ENCODE results near the gene SRRT.

The SRRT gene, protein sequence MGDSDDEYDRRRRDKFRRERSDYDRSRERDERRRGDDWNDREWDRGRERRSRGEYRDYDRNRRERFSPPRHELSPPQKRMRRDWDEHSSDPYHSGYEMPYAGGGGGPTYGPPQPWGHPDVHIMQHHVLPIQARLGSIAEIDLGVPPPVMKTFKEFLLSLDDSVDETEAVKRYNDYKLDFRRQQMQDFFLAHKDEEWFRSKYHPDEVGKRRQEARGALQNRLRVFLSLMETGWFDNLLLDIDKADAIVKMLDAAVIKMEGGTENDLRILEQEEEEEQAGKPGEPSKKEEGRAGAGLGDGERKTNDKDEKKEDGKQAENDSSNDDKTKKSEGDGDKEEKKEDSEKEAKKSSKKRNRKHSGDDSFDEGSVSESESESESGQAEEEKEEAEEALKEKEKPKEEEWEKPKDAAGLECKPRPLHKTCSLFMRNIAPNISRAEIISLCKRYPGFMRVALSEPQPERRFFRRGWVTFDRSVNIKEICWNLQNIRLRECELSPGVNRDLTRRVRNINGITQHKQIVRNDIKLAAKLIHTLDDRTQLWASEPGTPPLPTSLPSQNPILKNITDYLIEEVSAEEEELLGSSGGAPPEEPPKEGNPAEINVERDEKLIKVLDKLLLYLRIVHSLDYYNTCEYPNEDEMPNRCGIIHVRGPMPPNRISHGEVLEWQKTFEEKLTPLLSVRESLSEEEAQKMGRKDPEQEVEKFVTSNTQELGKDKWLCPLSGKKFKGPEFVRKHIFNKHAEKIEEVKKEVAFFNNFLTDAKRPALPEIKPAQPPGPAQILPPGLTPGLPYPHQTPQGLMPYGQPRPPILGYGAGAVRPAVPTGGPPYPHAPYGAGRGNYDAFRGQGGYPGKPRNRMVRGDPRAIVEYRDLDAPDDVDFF

GRCh38 chr7:100874577-100875355, at the start of gene SRRT:
Gene SRRT (plus strand): TSS chr7:100875103. CDS start chr7:100875591, 488 bp downstream.
- peak; percentile 99 to 100 for DNase-seq

DNA sequence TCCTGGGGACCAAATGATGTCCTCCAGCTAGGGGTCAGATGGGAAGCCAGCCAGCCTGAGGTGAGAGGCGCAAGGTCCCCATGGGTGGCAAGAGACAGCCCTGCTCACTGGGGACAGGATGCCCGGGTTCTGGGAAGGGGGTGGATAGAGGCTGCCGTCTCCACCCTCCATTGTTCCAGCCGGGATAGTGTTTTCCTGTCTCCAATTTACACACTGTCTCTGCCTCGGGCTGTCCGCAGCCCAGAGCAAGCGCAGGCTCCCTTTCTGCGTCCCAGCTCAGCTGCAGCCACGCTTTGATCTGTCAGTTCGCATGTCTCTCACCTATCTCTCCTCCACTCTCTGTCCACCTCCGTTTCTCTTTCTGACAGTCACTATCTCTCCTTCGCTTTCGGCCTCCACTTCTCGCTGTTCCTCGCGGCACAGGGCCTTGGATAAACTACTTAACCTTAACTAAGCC, 49.7 kb upstream of the SRRT start:
- no peak for DNase-seq

GRCh38 chr7:100825751-100826513, 49.0 kb upstream of the SRRT start:
- no peak for DNase-seq

GRCh38 chr7:100826514-100827329, 48.2 kb upstream of the SRRT start:
- no peak for DNase-seq

DNA sequence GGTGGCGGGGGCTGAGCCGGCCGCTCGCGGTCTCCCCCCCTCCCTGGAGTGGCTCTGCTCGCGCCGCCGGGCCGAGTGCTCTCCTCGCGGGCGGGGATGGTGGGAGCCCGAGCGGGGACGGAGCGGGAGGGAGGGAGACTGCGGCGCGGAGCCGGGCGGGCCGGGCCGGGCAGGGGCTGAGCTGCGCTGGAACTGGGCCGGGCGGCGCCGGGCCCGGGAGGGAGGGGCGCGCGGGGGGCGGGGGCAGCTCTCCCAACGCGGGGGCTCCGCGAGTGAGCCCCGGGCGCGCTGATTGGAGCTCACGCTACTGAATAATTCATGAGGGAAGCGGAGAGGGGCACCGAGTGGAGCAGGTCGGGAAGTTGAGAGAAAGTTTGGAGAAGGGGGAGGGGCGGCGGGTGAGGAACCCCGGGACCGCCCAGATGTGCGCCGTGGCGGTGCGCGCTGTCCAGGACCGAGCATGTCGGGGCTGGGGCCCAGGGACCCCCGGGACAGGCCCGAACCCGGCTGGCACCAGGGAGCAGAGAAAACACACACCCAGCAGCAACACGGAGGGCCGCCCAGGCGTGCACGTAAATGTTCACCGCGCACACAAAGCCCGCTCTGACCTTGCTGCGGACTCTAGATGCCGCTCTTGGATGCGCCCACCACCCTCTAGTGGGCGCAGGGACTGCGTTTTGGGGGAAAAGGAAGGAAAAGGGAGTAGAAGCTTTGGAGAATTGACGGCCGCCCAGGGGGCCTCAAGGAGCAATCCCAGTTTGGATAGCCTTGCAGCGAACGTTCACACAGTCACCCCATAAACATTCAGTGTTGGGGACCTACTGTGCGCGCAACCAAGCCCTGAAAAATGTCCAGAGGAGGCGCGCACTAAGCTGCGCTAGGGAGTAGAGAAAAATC, 47.3 kb upstream of the SRRT start, which contains the start of gene EPHB4:
TSS of gene EPHB4 (minus strand) at position 194 of the 897 bp plus-strand sequence. CDS start 493 bp downstream, outside the sequence.
- no peak for DNase-seq

DNA sequence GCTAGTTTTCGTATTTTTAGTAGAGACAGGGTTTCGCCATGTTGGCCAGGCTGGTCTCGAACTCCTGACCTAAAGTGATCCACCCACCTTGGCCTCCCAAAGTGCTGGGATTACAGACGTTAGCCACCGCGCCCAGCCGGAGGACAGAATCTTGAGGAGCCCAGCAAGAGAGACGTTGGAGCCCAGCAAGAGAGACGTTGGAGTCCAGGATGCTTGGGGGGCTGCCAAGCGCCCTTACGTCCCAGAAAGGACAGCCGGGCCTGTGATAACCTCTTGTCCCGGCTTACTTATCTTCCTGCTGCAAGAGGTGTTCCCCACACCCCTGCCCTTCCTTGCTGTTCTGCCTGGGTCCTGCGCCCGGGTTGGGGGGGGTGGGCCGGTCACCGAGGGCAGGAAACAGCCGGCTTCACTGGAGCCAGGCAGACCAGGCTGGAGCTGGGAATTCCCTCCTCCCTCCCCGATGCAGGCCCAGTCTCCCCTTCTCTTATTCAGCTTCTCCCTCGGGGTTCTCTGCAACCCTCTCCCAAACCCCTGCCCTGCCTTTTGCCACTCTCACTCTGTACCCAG, 45.7 kb upstream of the SRRT start:
- no peak for DNase-seq

DNA sequence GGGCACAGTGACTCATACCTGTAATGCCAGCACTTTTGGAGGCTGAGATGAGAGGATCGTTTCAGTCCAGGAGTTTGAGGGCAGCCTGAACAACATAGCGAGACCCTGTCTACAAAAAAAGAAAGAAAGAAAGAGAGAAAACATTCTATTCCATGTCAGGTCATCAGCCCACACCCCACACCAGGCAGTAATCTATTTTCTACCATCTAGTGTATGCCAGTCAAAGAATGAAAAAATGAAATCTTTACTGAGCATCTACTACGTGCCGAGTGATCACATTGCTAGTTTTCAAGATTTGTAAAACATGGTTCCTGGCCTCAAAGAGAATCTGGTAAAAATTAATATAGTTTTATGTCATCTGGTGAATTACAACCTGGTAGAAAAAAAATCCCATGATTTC, 44.5 kb upstream of the SRRT start:
- DNase-seq = no peak

DNA sequence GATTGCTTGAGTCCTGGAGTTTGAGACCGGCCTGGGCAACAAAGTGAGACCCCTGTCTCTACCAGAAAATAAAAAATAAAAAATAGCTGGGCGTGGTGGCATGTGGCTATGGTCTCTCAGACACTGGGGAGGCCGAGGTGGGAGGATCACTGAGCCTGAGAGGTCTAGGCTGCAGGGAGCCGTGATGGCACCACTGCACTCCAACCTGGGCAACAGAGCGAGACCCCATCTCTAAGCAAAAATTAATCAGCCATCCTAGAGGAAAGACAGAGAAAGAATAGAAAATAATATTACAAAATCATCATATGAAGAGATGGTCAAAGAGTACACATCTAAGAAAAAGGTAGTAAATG, 42.6 kb upstream of the SRRT start:
- DNase-seq = no peak

- DNase-seq = no peak
Measured at GRCh38 chr7:100835903-100836811, 38.7 kb upstream of the SRRT start.

DNA sequence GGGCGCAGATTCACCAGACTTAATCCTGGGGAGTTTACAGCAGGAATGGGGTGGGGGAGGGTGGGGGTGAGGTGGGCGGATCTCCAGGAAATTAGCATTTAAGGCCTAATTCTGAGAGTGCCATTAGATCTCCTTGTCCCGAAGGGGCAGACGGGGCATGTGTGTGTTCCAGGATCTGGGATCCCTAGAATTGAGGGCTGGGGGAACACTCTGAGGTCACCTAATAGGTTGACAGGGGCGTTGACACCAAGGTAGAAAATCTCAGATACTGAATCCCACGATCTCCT, 38.1 kb upstream of the SRRT start:
- DNase-seq = no peak

DNA sequence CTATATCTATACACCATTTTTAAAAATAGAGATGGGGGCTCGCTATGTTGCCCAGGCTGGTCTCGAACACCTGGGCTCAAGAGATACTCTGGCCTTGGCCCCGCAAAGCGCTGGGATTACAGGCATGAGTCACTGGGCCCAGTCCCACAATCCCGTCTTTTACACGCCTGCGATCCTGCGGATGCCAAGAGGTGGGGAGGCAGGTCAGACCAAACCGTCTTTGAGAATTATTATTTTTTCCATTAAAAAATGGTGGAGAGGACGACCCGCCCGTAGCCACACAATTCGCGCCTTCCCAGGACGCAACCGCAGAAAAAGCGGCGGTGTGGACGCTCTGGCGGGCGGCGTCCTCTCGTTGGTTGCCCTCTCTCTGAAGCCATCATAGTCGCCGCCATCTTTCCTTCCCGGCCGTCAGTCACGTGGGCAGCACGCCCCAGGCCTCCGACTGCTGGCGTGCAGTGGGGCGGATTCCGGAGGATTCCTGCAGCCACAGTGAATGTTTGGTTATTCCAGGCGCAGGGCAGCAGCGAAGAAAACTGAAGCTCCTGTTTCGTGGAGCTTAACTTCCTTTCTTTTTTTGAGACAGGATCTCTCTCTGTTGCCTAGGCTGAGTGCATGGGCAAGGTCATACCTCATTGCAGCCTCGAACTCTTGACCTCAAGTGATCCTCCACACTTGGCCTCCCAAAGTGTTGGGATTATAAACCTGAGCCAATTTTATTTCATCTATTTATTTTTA, 37.6 kb upstream of the SRRT start:
- DNase-seq = peak; percentile 92 to 94

DNA sequence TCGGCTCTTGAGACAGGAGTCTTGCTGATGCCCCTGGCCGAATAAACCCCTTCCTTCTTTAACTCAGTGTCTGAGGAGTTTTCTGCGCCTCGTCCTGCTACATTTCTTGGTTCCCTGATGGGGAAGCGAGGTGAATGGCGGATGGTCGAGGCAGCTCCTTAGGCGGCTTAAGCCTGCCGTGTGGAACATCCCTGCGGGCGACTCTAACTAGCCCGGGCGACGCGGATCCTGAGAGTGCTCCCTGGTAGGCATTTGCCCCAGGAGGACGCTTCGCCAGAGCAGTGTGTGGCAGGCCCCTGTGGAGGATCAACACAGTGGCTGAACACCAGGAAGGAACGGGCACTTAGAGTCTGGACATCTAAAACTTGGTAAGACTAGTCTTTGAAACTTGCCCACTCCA, 35.5 kb upstream of the SRRT start:
- DNase-seq = no peak

DNA sequence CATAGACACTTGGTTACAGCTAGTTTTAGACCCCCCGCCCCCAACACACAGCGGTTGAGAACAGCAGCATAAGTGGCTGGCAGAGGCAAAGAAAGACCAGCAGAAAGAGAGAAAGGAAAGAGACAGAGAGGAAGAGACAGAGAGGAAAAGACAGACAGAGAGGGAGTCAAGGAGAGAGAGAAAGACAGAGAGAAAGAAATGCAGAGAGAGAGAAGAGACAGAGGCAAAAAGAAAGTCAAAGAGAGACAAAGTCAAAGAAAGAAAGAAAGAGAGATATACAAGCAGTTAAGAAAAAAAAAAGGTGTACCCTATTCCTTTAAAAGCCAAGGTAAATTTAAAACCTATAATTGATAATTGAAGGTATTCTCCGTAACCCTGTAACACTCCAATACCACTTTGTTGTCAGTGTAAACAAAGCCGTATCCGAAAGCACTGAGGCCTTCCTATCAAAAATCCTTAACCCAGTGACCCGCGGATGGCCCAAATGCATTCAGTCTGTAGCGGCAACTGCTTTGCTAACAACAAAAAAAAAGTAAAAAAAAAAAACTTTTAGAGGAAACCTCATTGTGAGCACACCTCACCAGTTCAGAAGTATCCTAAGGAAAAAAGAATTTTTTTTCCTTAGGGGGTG, 34.3 kb upstream of the SRRT start:
- DNase-seq = no peak

DNA sequence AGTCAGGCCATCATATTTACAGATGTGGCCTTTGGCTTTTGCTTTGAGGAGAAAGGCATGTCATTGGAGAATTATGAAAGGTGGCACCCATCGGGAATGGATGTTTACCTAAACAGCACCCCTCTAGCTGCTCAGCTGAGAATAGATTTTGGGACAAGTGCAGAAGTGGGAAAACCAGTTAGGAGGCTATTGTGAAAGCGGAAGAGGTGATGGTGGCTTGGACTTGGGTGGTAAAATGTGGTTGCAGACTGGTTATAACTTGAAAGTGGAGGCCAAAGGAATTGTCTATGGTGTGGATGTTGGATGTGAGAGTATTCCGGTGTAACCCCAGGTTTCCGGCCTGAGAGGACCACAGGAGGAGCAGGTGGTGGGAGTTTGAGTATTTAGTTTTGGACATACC, 27.5 kb upstream of the SRRT start:
- DNase-seq = no peak

DNA sequence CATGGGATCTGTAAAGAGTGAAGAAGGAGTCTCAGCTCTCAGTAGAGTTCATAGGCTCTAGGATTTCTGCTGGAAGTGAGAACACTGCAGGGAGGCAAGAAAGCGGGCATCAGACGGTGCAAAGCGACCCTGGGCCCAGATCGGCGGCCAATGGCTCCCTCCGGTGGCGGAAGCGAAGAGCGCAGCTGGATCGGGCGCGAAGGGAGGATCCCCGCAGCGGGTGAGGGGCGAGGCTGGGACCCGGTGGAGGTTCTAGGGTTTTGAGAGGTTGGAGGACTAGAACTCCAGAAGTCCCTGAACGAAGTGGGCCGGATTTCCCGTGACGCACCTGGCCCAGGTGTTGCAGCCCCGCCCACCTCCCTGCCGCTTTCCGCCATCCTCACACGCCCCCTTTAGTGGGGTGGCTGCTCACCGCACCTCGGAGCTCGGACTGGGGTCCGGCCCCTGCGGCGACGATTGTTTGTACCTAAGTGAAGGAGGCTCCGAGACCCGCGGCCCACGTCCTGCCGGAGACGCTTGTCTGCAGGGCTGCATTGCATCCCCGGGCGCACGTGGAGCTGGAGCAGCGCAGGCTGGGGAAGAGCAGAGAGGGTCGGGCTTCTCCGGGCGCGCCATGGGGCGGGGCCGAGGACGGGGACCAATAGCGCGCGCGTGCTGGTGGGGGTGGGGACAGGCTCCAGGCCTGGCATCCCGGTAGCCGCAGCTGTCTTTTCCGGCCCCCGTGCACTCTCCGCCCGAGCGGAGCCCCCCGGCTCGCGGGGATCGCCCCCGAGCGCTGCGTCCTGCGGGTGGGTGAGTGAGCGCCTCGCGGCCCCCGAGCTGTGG, 22.6 kb upstream of the SRRT start, which contains the start of gene SLC12A9:
TSS of gene SLC12A9 (plus strand) at position 666 of the 825 bp plus-strand sequence. CDS start 1,485 bp downstream, outside the sequence.
- DNase-seq = peak; percentile 80 to 84

DNA sequence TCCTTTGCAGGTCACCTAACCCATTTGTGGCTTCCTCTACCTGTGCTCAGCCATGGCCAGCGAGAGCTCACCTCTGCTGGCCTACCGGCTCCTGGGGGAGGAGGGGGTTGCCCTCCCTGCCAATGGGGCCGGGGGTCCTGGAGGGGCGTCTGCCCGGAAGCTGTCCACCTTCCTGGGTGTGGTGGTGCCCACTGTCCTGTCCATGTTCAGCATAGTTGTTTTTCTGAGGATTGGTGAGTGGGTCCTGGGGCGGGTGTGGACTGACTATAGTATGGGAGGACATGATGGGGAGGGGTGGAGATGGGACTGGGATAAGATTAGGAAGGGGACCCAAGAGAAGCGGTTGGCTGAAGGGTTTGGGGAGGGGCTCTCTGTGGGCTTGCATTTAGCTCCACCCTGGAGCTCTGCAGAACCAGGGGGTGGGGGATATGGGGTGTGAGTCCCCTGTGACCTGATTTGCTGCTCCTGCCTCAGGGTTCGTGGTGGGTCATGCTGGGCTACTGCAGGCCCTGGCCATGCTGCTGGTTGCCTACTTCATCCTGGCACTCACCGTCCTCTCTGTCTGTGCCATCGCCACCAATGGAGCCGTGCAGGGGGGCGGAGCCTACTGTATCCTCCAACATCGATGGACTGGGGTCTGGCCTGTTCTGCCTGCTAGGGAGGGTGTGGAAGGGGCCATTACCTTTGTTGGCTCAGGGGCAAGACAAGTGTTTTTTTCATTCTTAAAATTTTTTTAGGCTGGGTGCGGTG, 20.6 kb upstream of the SRRT start:
- DNase-seq = no peak

Measured in NCI-H1930 (cell line).